HG03045 (cell line): ENCODE data around the gene GYG1.
A peak's percentile ranks its signal among the peaks of the same experiment; 100 is the strongest.
"Not testable (repeated sequence)": the region's sequence is repeated elsewhere in the genome, so short reads cannot be mapped to it uniquely, and the experiment has no call there.

Source experiments
- ATAC-seq: cut with Tn5 transposase; IDR thresholded peaks from one replicate; pipeline ENCODE4 v1.9.1; 2021; ENCODE audit warnings: mild to moderate bottlenecking, moderate library complexity; ENCODE audit not compliant: unreplicated experiment

GYG1 gene

GRCh38 chr3:148981273-148981672 lies 10.1 kb upstream of the GYG1 start:
- no peak for ATAC-seq

- not testable (repeated sequence) for ATAC-seq
Measured at GRCh38 chr3:148987551-148987950, 3.8 kb upstream of the GYG1 start.

GRCh38 chr3:148990236-148990635 lies 1.1 kb upstream of the GYG1 start:
- ATAC-seq, result no peak

- ATAC-seq, result peak; percentile 29
Measured at GRCh38 chr3:148992027-148992634, 791 bp downstream of the GYG1 start.

- ATAC-seq, result no peak
Measured at GRCh38 chr3:148992635-148993255, 1.4 kb downstream of the GYG1 start.

- no peak for ATAC-seq
Measured at GRCh38 chr3:148997623-148998022, 6.3 kb downstream of the GYG1 start.

- ATAC-seq, result no peak
Measured at GRCh38 chr3:148998297-148998696, 7.0 kb downstream of the GYG1 start.

GRCh38 chr3:148998715-148999423 lies 7.5 kb downstream of the GYG1 start:
- no peak for ATAC-seq

GRCh38 chr3:148999806-149000205 lies 8.5 kb downstream of the GYG1 start:
- peak; percentile 58 for ATAC-seq

GRCh38 chr3:149000206-149000745 lies 8.9 kb downstream of the GYG1 start:
- no peak for ATAC-seq

GRCh38 chr3:149001727-149002126 lies 10.4 kb downstream of the GYG1 start:
- no peak for ATAC-seq

GRCh38 chr3:149003653-149004305 lies 12.4 kb downstream of the GYG1 start:
- ATAC-seq, result peak; percentile 82

GRCh38 chr3:149004622-149005021 lies 13.3 kb downstream of the GYG1 start:
- no peak for ATAC-seq

- no peak for ATAC-seq
Measured at GRCh38 chr3:149005416-149005815, 14.1 kb downstream of the GYG1 start.

GRCh38 chr3:149007567-149008257 lies 16.4 kb downstream of the GYG1 start:
- ATAC-seq, result no peak

- ATAC-seq, result peak; percentile 49
Measured at GRCh38 chr3:149009732-149010131, 18.4 kb downstream of the GYG1 start.

GRCh38 chr3:149010504-149010951 lies 19.2 kb downstream of the GYG1 start:
- no peak for ATAC-seq

GRCh38 chr3:149010966-149011365 lies 19.6 kb downstream of the GYG1 start:
- no peak for ATAC-seq

GRCh38 chr3:149011676-149012075 lies 20.3 kb downstream of the GYG1 start:
- no peak for ATAC-seq

GRCh38 chr3:149013726-149014125 lies 22.4 kb downstream of the GYG1 start:
- ATAC-seq, result no peak

GRCh38 chr3:149015393-149015792 lies 24.1 kb downstream of the GYG1 start:
- ATAC-seq, result no peak
